Stimulated activated CD4-positive, alpha-beta T cell treated with anti-CD3 and anti-CD28 coated beads, TNF-alpha, amount 100 ng/mL, for 4 hours (primary cell): ENCODE data around the gene C14orf119.

Experiments used
- DNase-seq, 3 experiments: peaks; one replicate each; pipeline ENCODE4 v3.0.0-alpha.2; 2020; ENCODE audit warnings: low read depth in 3 of 3

C14orf119 gene

GRCh38 chr14:23126548-23127278, 31.4 kb downstream of the C14orf119 start:
- DNase-seq: no peak

- no peak for DNase-seq
These were observed 32.6 kb downstream of the C14orf119 start for GRCh38 chr14:23127861-23128260.

GRCh38 chr14:23128969-23129758, 33.9 kb downstream of the C14orf119 start:
- DNase-seq: no peak

GRCh38 chr14:23129759-23130316, 34.5 kb downstream of the C14orf119 start:
- no peak for DNase-seq

GRCh38 chr14:23130871-23131270, 35.6 kb downstream of the C14orf119 start:
- no peak for DNase-seq

- no peak for DNase-seq
These were observed 36.2 kb downstream of the C14orf119 start for GRCh38 chr14:23131482-23131881.

- DNase-seq: no peak
These were observed 37.7 kb downstream of the C14orf119 start for GRCh38 chr14:23132970-23133369.

- DNase-seq: no peak
These were observed 41.3 kb downstream of the C14orf119 start for GRCh38 chr14:23136566-23137133.

- no peak for DNase-seq
These were observed 42.0 kb downstream of the C14orf119 start for GRCh38 chr14:23137192-23137812.

GRCh38 chr14:23137813-23138535, 42.7 kb downstream of the C14orf119 start:
- DNase-seq: no peak

GRCh38 chr14:23139874-23140273, 44.6 kb downstream of the C14orf119 start:
- DNase-seq: no peak

- DNase-seq: no peak
These were observed 45.1 kb downstream of the C14orf119 start for GRCh38 chr14:23140371-23140770.

GRCh38 chr14:23141706-23142444, 46.6 kb downstream of the C14orf119 start:
- DNase-seq: no peak

- DNase-seq: no peak
These were observed 47.5 kb downstream of the C14orf119 start for GRCh38 chr14:23142826-23143225.

GRCh38 chr14:23143911-23144310, 48.6 kb downstream of the C14orf119 start:
- no peak for DNase-seq

GRCh38 chr14:23145794-23146350, 50.6 kb downstream of the C14orf119 start:
- no peak for DNase-seq

- no peak for DNase-seq
These were observed 51.1 kb downstream of the C14orf119 start for GRCh38 chr14:23146351-23146910.

GRCh38 chr14:23146980-23147379, 51.7 kb downstream of the C14orf119 start:
- DNase-seq: no peak

- no peak for DNase-seq
These were observed 52.4 kb downstream of the C14orf119 start for GRCh38 chr14:23147676-23148075.
